Activated T-cell treated with anti-CD3 and anti-CD28 coated beads, Interleukin-2, amount 50 U/mL, for 24 hours (primary cell): ENCODE measurements around the gene SPG7.

Experiments
- DNase-seq: peaks from one replicate; pipeline ENCODE4 v3.0.0-alpha.2; 2020
- H3K27ac Mint-ChIP-seq: 2 replicates; pipeline ENCODE4 v1.8.0; 2020; ENCODE audit warnings: mild to moderate bottlenecking, mixed read lengths
- H3K27me3 Mint-ChIP-seq: 2 replicates; pipeline ENCODE4 v1.8.0; 2020; ENCODE audit warnings: mixed read lengths
- H3K36me3 Mint-ChIP-seq: 2 replicates; pipeline ENCODE4 v1.8.0; 2020; ENCODE audit warnings: low read depth, mixed read lengths
- H3K4me1 Mint-ChIP-seq: 2 replicates; pipeline ENCODE4 v1.8.0; 2020; ENCODE audit warnings: low read depth, mixed read lengths
- H3K4me3 Mint-ChIP-seq: 2 replicates; pipeline ENCODE4 v1.8.0; 2020; ENCODE audit warnings: mild to moderate bottlenecking, moderate library complexity, mixed read lengths
- H3K9me3 Mint-ChIP-seq: 2 replicates; pipeline ENCODE4 v1.8.0; 2020; ENCODE audit warnings: mixed read lengths

The SPG7 gene

GRCh38 chr16:89519881-89520280 is 11.7 kb downstream of the SPG7 start:
- H3K9me3 Mint-ChIP-seq = no peaks in the 10 kb centered on the region
- no peak overlapping the region for H3K4me3 Mint-ChIP-seq
- no peaks in the 10 kb centered on the region for H3K27me3 Mint-ChIP-seq
- no peak overlapping the region for H3K27ac Mint-ChIP-seq
- no peak for DNase-seq
- peaks cover 89% of the 10 kb centered on the region for H3K36me3 Mint-ChIP-seq
- peaks cover 2% of the 10 kb centered on the region for H3K4me1 Mint-ChIP-seq

- H3K4me3 Mint-ChIP-seq = no peak overlapping the region
- no peaks in the 10 kb centered on the region for H3K27me3 Mint-ChIP-seq
- peaks cover 2% of the 10 kb centered on the region for H3K4me1 Mint-ChIP-seq
- H3K27ac Mint-ChIP-seq = no peak overlapping the region
- H3K9me3 Mint-ChIP-seq = no peaks in the 10 kb centered on the region
- DNase-seq = no peak
- peaks cover 96% of the 10 kb centered on the region for H3K36me3 Mint-ChIP-seq
Measured at GRCh38 chr16:89522287-89522686, 14.1 kb downstream of the SPG7 start.

GRCh38 chr16:89523680-89524344 is 15.6 kb downstream of the SPG7 start:
- DNase-seq = no peak

GRCh38 chr16:89525146-89525913 is 17.1 kb downstream of the SPG7 start:
- Mint-ChIP-seq H3K4me1 (no peaks in the 10 kb centered on the region), H3K36me3 (peaks cover 97% of the 10 kb centered on the region), H3K27ac (no peak overlapping the region), H3K4me3 (no peak overlapping the region), H3K9me3 (no peaks in the 10 kb centered on the region), H3K27me3 (no peaks in the 10 kb centered on the region)
- DNase-seq = no peak

More at GRCh38 chr16:89523680-89524344, 15.6 kb downstream of the SPG7 start:
- Mint-ChIP-seq H3K27ac (no peak overlapping the region), H3K4me3 (no peak overlapping the region), H3K36me3 (peaks cover 96% of the 10 kb centered on the region), H3K4me1 (no peaks in the 10 kb centered on the region), H3K9me3 (no peaks in the 10 kb centered on the region), H3K27me3 (no peaks in the 10 kb centered on the region)

- Mint-ChIP-seq H3K9me3 (no peaks in the 10 kb centered on the region), H3K4me3 (no peak overlapping the region), H3K4me1 (peaks cover 8% of the 10 kb centered on the region), H3K36me3 (peaks cover 97% of the 10 kb centered on the region), H3K27ac (no peak overlapping the region), H3K27me3 (no peaks in the 10 kb centered on the region)
- no peak for DNase-seq
Measured at GRCh38 chr16:89529097-89529496, 20.9 kb downstream of the SPG7 start.

- H3K27ac Mint-ChIP-seq = no peak overlapping the region
- H3K4me1 Mint-ChIP-seq = peaks cover 22% of the 10 kb centered on the region
- H3K9me3 Mint-ChIP-seq = no peaks in the 10 kb centered on the region
- no peaks in the 10 kb centered on the region for H3K27me3 Mint-ChIP-seq
- H3K4me3 Mint-ChIP-seq = no peak overlapping the region
- peaks cover 96% of the 10 kb centered on the region for H3K36me3 Mint-ChIP-seq
- no peak for DNase-seq
Measured at GRCh38 chr16:89530401-89531381, 22.5 kb downstream of the SPG7 start.

GRCh38 chr16:89531821-89532526 is 23.8 kb downstream of the SPG7 start:
- Mint-ChIP-seq H3K4me3 (no peak overlapping the region), H3K9me3 (no peaks in the 10 kb centered on the region), H3K4me1 (peaks cover 22% of the 10 kb centered on the region), H3K36me3 (peaks cover 91% of the 10 kb centered on the region), H3K27me3 (no peaks in the 10 kb centered on the region), H3K27ac (no peak overlapping the region)
- DNase-seq = no peak

- Mint-ChIP-seq H3K4me3 (no peak overlapping the region), H3K27ac (peak overlapping the region; percentile 65), H3K27me3 (no peaks in the 10 kb centered on the region), H3K36me3 (peaks cover 85% of the 10 kb centered on the region), H3K4me1 (peaks cover 22% of the 10 kb centered on the region), H3K9me3 (no peaks in the 10 kb centered on the region)
- DNase-seq = no peak
Measured at GRCh38 chr16:89534252-89534756, 26.1 kb downstream of the SPG7 start.

GRCh38 chr16:89536371-89536770 is 28.2 kb downstream of the SPG7 start:
- no peak overlapping the region for H3K4me3 Mint-ChIP-seq
- H3K9me3 Mint-ChIP-seq = no peaks in the 10 kb centered on the region
- DNase-seq = no peak
- peaks cover 22% of the 10 kb centered on the region for H3K4me1 Mint-ChIP-seq
- H3K36me3 Mint-ChIP-seq = peaks cover 80% of the 10 kb centered on the region
- no peaks in the 10 kb centered on the region for H3K27me3 Mint-ChIP-seq
- no peak overlapping the region for H3K27ac Mint-ChIP-seq

- H3K4me3 Mint-ChIP-seq = no peak overlapping the region
- peaks cover 79% of the 10 kb centered on the region for H3K36me3 Mint-ChIP-seq
- H3K9me3 Mint-ChIP-seq = no peaks in the 10 kb centered on the region
- DNase-seq = no peak
- no peak overlapping the region for H3K27ac Mint-ChIP-seq
- H3K27me3 Mint-ChIP-seq = no peaks in the 10 kb centered on the region
- H3K4me1 Mint-ChIP-seq = peaks cover 22% of the 10 kb centered on the region
Measured at GRCh38 chr16:89536886-89537548, 28.8 kb downstream of the SPG7 start.

GRCh38 chr16:89537549-89537925 is 29.3 kb downstream of the SPG7 start:
- peaks cover 79% of the 10 kb centered on the region for H3K36me3 Mint-ChIP-seq
- no peak overlapping the region for H3K4me3 Mint-ChIP-seq
- H3K27ac Mint-ChIP-seq = no peak overlapping the region
- no peaks in the 10 kb centered on the region for H3K9me3 Mint-ChIP-seq
- H3K4me1 Mint-ChIP-seq = peaks cover 22% of the 10 kb centered on the region
- H3K27me3 Mint-ChIP-seq = no peaks in the 10 kb centered on the region
- DNase-seq = no peak

GRCh38 chr16:89538286-89538685 is 30.1 kb downstream of the SPG7 start:
- Mint-ChIP-seq H3K4me3 (no peak overlapping the region), H3K4me1 (peaks cover 22% of the 10 kb centered on the region), H3K27me3 (no peaks in the 10 kb centered on the region), H3K36me3 (peaks cover 77% of the 10 kb centered on the region), H3K27ac (no peak overlapping the region), H3K9me3 (no peaks in the 10 kb centered on the region)
- no peak for DNase-seq

GRCh38 chr16:89540557-89540956 is 32.4 kb downstream of the SPG7 start:
- peaks cover 72% of the 10 kb centered on the region for H3K36me3 Mint-ChIP-seq
- no peak for DNase-seq
- H3K9me3 Mint-ChIP-seq = no peaks in the 10 kb centered on the region
- no peak overlapping the region for H3K27ac Mint-ChIP-seq
- H3K27me3 Mint-ChIP-seq = no peaks in the 10 kb centered on the region
- H3K4me3 Mint-ChIP-seq = no peak overlapping the region
- H3K4me1 Mint-ChIP-seq = no peaks in the 10 kb centered on the region
